Muscle layer of duodenum (tissue), 2 donors: Measurements from ENCODE around the gene HTRA1.

Source experiments
- H3K27ac ChIP-seq: one replicate; pipeline ENCODE4 v1.7.0; 2013; ENCODE audit warnings: mild to moderate bottlenecking, low read length
- H3K27me3 ChIP-seq: one replicate; pipeline ENCODE4 v1.7.0; 2013; ENCODE audit warnings: low read depth, mild to moderate bottlenecking, control low read depth, low read length
- H3K36me3 ChIP-seq, 2 donors: one replicate each; pipeline ENCODE4 v1.7.0; 2013; ENCODE audit warnings: low read length in 2 of 2, control low read depth in 1 of 2, mild to moderate bottlenecking in 1 of 2; ENCODE audit not compliant: insufficient read depth in 2 of 2, control insufficient read depth in 1 of 2
- H3K4me1 ChIP-seq, 2 donors: one replicate each; pipeline ENCODE4 v1.7.0; 2013; ENCODE audit warnings: low read length in 2 of 2, mild to moderate bottlenecking in 2 of 2, control low read depth in 1 of 2, moderate library complexity in 1 of 2; ENCODE audit not compliant: insufficient read depth in 2 of 2, control insufficient read depth in 1 of 2
- H3K4me3 ChIP-seq, 2 donors: one replicate each; pipeline ENCODE4 v1.7.0; 2013; ENCODE audit warnings: low read length in 2 of 2, low read depth in 1 of 2, mild to moderate bottlenecking in 1 of 2
- H3K9me3 ChIP-seq, 2 donors: one replicate each; pipeline ENCODE4 v1.7.0; 2013; ENCODE audit warnings: low read length in 2 of 2, control low read depth in 1 of 2, mild to moderate bottlenecking in 1 of 2; ENCODE audit not compliant: control insufficient read depth in 1 of 2
- donor health status: healthy.

The HTRA1 gene

GRCh38 chr10:122461367-122461728 lies at the start of gene HTRA1:
Gene HTRA1 (plus strand): TSS chr10:122461553. CDS start chr10:122461653, 100 bp downstream.
- no peaks in the 10 kb centered on the region for H3K9me3 ChIP-seq
- H3K4me1 ChIP-seq = peaks cover 0 to 8% of the 10 kb centered on the region in 2 donors
- H3K4me3 ChIP-seq = peak within 1 kb of the TSS; percentile 65 to 89
- H3K27me3 ChIP-seq = no peaks in the 10 kb centered on the region
- H3K36me3 ChIP-seq = peaks cover 0 to 5% of the 10 kb centered on the region in 2 donors
- H3K27ac ChIP-seq = peak within 1 kb of the TSS; percentile 7

- Histone ChIP-seq H3K27ac (no peak overlapping the region), H3K4me3 (no peak overlapping the region), H3K27me3 (no peaks in the 10 kb centered on the region), H3K36me3 (peaks cover 9 to 14% of the 10 kb centered on the region in 2 donors), H3K4me1 (no peaks in the 10 kb centered on the region), H3K9me3 (no peaks in the 10 kb centered on the region)
Observed at GRCh38 chr10:122413327-122413726, 48.0 kb upstream of the HTRA1 start.

- Histone ChIP-seq H3K36me3 (peaks cover 10 to 19% of the 10 kb centered on the region in 2 donors), H3K4me1 (peaks cover 4 to 14% of the 10 kb centered on the region in 2 donors), H3K27me3 (no peaks in the 10 kb centered on the region), H3K9me3 (no peaks in the 10 kb centered on the region), H3K4me3 (no peak overlapping the region), H3K27ac (no peak overlapping the region)
Observed at GRCh38 chr10:122417667-122418066, 43.7 kb upstream of the HTRA1 start.

DNA sequence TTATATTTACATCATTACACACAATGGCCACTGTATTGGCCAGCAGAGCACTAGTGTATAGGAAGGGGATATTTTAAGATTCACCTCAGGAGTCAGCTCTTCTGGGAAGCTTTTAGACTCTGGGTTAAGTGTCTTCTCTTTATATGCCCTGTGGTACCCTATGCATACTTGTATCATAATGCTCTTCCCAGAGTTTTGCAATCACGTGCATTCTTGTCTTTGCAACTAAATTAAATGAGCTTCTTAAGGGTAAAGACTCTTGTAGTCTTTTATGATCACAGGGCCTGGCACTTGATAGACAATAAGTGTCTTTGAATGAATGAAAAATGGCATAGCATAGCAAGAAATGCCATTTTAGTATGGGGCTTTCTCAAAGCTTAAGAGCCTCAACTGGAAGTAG lies 42.3 kb upstream of the HTRA1 start:
- H3K9me3 ChIP-seq = no peaks in the 10 kb centered on the region
- no peak overlapping the region for H3K27ac ChIP-seq
- H3K4me3 ChIP-seq = no peak overlapping the region
- H3K36me3 ChIP-seq = peaks cover 10% of the 10 kb centered on the region in 2 donors
- no peaks in the 10 kb centered on the region for H3K27me3 ChIP-seq
- H3K4me1 ChIP-seq = peaks cover 4 to 14% of the 10 kb centered on the region in 2 donors

- H3K4me1 ChIP-seq = peaks cover 4 to 14% of the 10 kb centered on the region in 2 donors
- no peak overlapping the region for H3K27ac ChIP-seq
- peaks cover 10 to 14% of the 10 kb centered on the region in 2 donors for H3K36me3 ChIP-seq
Observed at GRCh38 chr10:122419876-122420623, 41.3 kb upstream of the HTRA1 start.

DNA sequence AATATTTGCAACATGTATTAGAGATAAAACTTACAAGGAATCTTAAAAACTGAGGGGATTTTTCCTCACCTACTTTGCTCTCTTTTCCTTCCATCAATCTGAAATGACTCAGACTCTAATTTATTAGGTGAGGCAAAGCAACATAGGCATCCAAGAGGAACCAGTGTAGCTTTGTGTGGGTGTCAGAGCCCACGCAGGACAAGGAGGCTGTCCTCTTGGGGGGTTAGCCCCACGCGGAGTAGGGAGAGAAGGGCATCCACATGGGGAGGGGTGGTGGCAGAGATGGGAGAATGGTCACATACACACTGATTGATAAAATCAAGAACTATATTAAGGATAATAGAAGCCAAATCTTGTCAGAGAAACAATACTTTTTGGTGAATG lies 40.7 kb upstream of the HTRA1 start:
- Histone ChIP-seq H3K4me1 (peaks cover 4 to 14% of the 10 kb centered on the region in 2 donors), H3K9me3 (no peaks in the 10 kb centered on the region), H3K27ac (no peak overlapping the region), H3K4me3 (no peak overlapping the region), H3K27me3 (no peaks in the 10 kb centered on the region), H3K36me3 (peaks cover 10 to 14% of the 10 kb centered on the region in 2 donors)

More at GRCh38 chr10:122419876-122420623, 41.3 kb upstream of the HTRA1 start:
- Histone ChIP-seq H3K27me3 (no peaks in the 10 kb centered on the region), H3K9me3 (no peaks in the 10 kb centered on the region), H3K4me3 (no peak overlapping the region)

DNA sequence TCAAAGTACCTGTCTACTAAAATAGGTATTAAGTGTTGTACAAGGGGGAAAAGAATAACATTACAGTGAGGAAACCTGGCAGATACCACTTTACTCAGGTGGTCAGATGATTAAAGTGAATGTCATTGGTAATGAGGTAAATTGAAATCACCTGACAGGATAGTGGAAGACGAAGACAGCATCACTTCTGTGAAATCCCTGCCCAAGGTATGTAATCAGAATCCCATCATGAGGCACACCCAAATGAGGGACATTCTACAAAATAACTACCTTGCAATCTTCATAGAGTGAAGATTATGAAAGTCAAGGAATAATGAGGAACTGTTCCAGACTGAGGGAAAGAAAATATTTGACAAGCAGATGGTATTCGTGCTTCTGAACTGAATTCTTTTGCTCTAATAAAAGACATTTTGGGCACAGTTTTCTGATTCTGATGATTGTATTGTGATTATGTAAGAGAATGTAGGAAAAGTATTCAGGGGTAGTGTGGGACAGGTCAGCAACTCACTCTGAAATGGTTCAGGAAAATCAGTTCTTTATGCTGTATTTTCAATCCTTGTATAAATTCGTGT lies 40.2 kb upstream of the HTRA1 start:
- peak overlapping the region; percentile 34 for H3K27ac ChIP-seq
- H3K4me3 ChIP-seq = no peak overlapping the region

DNA sequence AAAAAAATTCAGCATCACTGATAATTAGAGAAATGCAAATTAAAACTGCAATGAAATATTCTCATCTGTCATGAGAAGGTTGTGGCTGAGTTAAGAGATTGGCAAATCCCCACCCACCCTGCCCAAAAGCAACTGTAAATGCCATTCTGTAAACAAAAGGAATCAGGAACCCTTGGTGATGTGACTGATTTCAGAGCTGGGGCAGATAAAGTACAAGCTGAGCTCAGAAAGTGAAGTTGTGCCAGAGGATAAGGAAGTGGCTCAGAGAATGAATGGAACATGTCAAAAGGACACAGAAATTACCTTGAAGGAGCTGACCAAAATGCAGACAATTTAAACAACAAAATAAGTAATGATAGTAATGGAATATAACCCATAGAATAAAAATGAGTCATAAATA lies 39.6 kb upstream of the HTRA1 start:
- H3K27me3 ChIP-seq = no peaks in the 10 kb centered on the region
- H3K36me3 ChIP-seq = peaks cover 2 to 14% of the 10 kb centered on the region in 2 donors
- no peaks in the 10 kb centered on the region for H3K9me3 ChIP-seq
- no peak overlapping the region for H3K4me3 ChIP-seq
- H3K27ac ChIP-seq = no peak overlapping the region
- H3K4me1 ChIP-seq = peaks cover 4 to 14% of the 10 kb centered on the region in 2 donors

More for the DNA sequence above, 40.2 kb upstream of the HTRA1 start:
- H3K36me3 ChIP-seq = peaks cover 8 to 14% of the 10 kb centered on the region in 2 donors
- H3K4me1 ChIP-seq = peaks cover 4 to 14% of the 10 kb centered on the region in 2 donors
- no peaks in the 10 kb centered on the region for H3K27me3 ChIP-seq
- no peaks in the 10 kb centered on the region for H3K9me3 ChIP-seq

GRCh38 chr10:122422266-122422989 lies 38.9 kb upstream of the HTRA1 start:
- peaks cover 0 to 14% of the 10 kb centered on the region in 2 donors for H3K36me3 ChIP-seq
- H3K27ac ChIP-seq = peak overlapping the region; percentile 36
- H3K27me3 ChIP-seq = no peaks in the 10 kb centered on the region
- H3K4me3 ChIP-seq = no peak overlapping the region
- H3K9me3 ChIP-seq = no peaks in the 10 kb centered on the region
- peaks cover 4 to 14% of the 10 kb centered on the region in 2 donors for H3K4me1 ChIP-seq

- Histone ChIP-seq H3K27me3 (no peaks in the 10 kb centered on the region), H3K9me3 (no peaks in the 10 kb centered on the region), H3K27ac (no peak overlapping the region), H3K36me3 (peaks cover 4 to 14% of the 10 kb centered on the region in 2 donors), H3K4me3 (no peak overlapping the region), H3K4me1 (peaks cover 4 to 13% of the 10 kb centered on the region in 2 donors)
Observed at GRCh38 chr10:122424059-122424458, 37.3 kb upstream of the HTRA1 start.

- Histone ChIP-seq H3K27ac (no peak overlapping the region), H3K27me3 (no peaks in the 10 kb centered on the region), H3K4me1 (no peaks in the 10 kb centered on the region), H3K36me3 (peaks cover 7 to 11% of the 10 kb centered on the region in 2 donors), H3K4me3 (no peak overlapping the region), H3K9me3 (no peaks in the 10 kb centered on the region)
Observed at GRCh38 chr10:122426829-122427228, 34.5 kb upstream of the HTRA1 start.
